Uterus (tissue), 4 donors: Measurements from ENCODE around the gene LDLR. TPM values are rescaled to one million over a fixed set of nuclear protein-coding genes. Genes with fewer than 3 reads are reported as not detected.
"Not testable (repeated sequence)": the region's sequence is repeated elsewhere in the genome, so short reads cannot be mapped to it uniquely, and the experiment has no call there.

Experiments
- DNase-seq, 2 donors: peaks; one replicate each; pipeline ENCODE4 v3.0.0-alpha.2; 2019 to 2020
- H3K27ac ChIP-seq, 2 donors: fragments of 200-600 bp; sonication (generic); 1 replicate in 1 of 2; 2 replicates in 1 of 2; pipeline ENCODE4 v1.5.1; 2016 to 2018
- H3K27me3 ChIP-seq, 2 donors: fragments of 200-600 bp; sonication (generic); one replicate each; pipeline ENCODE4 v1.5.1; 2018 to 2019; ENCODE audit warnings: control low read depth in 1 of 2
- H3K36me3 ChIP-seq, 2 donors: fragments of 200-600 bp; sonication (generic); one replicate each; pipeline ENCODE4 v1.5.1; 2019; ENCODE audit warnings: control low read depth in 1 of 2
- H3K4me1 ChIP-seq, 2 donors: fragments of 200-600 bp; sonication (generic); one replicate each; pipeline ENCODE4 v1.5.1; 2018 to 2019; ENCODE audit warnings: control low read depth in 1 of 2
- H3K4me3 ChIP-seq, 2 donors: fragments of 200-600 bp; sonication (generic); 1 replicate in 1 of 2; 2 replicates in 1 of 2; pipeline ENCODE4 v1.5.1; 2018 to 2019; ENCODE audit warnings: mild to moderate bottlenecking in 1 of 2
- H3K9me3 ChIP-seq, 2 donors: fragments of 200-600 bp; sonication (generic); one replicate each; pipeline ENCODE4 v1.5.1; 2019; ENCODE audit warnings: control low read depth in 1 of 2
- POLR2A ChIP-seq, 2 donors: fragments of 450-650 bp; IDR thresholded peaks; one replicate each; pipeline ENCODE4 v1.6.1; 2016; ENCODE audit warnings: antibody characterized with exemption in 2 of 2, mild to moderate bottlenecking in 1 of 2, moderate library complexity in 1 of 2
- intact Hi-C: fragments of 100-400 bp; cut with DNase I; formaldehyde crosslinking; loops from one replicate; pipeline ENCODE4 v1.15.1; 2023; ENCODE audit warnings: low total_unique reads
- total RNA-seq, 4 donors: library from RNA; depleted of rRNA in 3 of 4; stranded (reverse); fragments of >200 nt in 3 of 4; gene quantifications; one replicate each; pipeline versions ENCODE4 v1.1.0 to v1.2.4, GENCODE V29; 2014 to 2023
- TF ChIP-seq, protein P1 (sequence below), 4 experiments: fragments of 200-600 bp in 2 of 4; fragments of 450-650 bp in 2 of 4; sonication (generic) in 2 of 4; IDR thresholded peaks; one replicate each; pipeline ENCODE4 v1.5.1; 2016 to 2019; ENCODE audit warnings: antibody characterized with exemption in 4 of 4, mild to moderate bottlenecking in 2 of 4, moderate library complexity in 1 of 4
- donor health status: DM: yes; HTN: yes; CAD: no.

Gene LDLR
- total RNA-seq, 4 donors from 2014 or later = 7.9 to 55.3 (median 48.8) TPM

- intact Hi-C loops = no loop called here
- Histone ChIP-seq H3K36me3 (no peaks in the 10 kb centered on the region), H3K4me1 (no peaks in the 10 kb centered on the region), H3K9me3 (no peaks in the 10 kb centered on the region), H3K27ac (no peak overlapping the region), H3K27me3 (no peaks in the 10 kb centered on the region), H3K4me3 (no peak overlapping the region)
- TF ChIP-seq, protein P1, sequence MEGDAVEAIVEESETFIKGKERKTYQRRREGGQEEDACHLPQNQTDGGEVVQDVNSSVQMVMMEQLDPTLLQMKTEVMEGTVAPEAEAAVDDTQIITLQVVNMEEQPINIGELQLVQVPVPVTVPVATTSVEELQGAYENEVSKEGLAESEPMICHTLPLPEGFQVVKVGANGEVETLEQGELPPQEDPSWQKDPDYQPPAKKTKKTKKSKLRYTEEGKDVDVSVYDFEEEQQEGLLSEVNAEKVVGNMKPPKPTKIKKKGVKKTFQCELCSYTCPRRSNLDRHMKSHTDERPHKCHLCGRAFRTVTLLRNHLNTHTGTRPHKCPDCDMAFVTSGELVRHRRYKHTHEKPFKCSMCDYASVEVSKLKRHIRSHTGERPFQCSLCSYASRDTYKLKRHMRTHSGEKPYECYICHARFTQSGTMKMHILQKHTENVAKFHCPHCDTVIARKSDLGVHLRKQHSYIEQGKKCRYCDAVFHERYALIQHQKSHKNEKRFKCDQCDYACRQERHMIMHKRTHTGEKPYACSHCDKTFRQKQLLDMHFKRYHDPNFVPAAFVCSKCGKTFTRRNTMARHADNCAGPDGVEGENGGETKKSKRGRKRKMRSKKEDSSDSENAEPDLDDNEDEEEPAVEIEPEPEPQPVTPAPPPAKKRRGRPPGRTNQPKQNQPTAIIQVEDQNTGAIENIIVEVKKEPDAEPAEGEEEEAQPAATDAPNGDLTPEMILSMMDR (IDR thresholded peaks at IDR 0.05) = no peak
- TF ChIP-seq POLR2A (IDR thresholded peaks at IDR 0.05) = no peak
- DNase-seq = no peak
Observed at GRCh38 chr19:11070123-11070522, 19.1 kb upstream of the LDLR start.

DNA sequence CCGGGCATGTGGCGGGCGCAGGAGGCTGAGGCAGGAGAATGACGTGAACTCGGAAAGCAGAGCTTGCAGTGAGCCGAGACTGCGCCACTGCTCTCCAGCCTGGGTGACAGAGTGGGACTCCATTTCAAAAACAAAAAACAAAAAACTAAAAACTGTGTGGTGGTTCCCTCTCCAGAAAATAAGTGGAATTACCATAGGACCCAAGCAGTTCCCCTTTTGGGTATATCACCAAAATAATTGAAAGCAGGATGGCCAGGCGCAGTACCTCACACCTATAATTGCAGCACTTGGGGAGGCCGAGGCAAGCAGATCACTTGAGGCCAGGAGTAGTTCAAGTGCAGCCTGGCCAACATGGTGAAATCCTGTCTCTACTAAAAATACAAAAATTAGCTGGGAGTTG, 15.7 kb upstream of the LDLR start:
- Histone ChIP-seq H3K36me3 (no peaks in the 10 kb centered on the region), H3K27ac (no peak overlapping the region), H3K27me3 (no peaks in the 10 kb centered on the region), H3K4me3 (no peak overlapping the region), H3K4me1 (no peaks in the 10 kb centered on the region), H3K9me3 (no peaks in the 10 kb centered on the region)
- TF ChIP-seq POLR2A (IDR thresholded peaks at IDR 0.05) = no peak
- TF ChIP-seq, protein P1 (IDR thresholded peaks at IDR 0.05) = no peak
- intact Hi-C loops = no loop called here
- DNase-seq = no peak

- H3K9me3 ChIP-seq, H3K27me3 ChIP-seq, H3K4me1 ChIP-seq, H3K27ac ChIP-seq, DNase-seq, intact Hi-C loops, H3K4me3 ChIP-seq, H3K36me3 ChIP-seq: not testable (repeated sequence)
Observed at GRCh38 chr19:11076792-11077191, 12.5 kb upstream of the LDLR start.

GRCh38 chr19:11078893-11079292, 10.4 kb upstream of the LDLR start:
- Histone ChIP-seq H3K9me3 (no peaks in the 10 kb centered on the region), H3K4me1 (no peaks in the 10 kb centered on the region), H3K27ac (no peak overlapping the region), H3K36me3 (no peaks in the 10 kb centered on the region), H3K4me3 (no peak overlapping the region), H3K27me3 (no peaks in the 10 kb centered on the region)
- TF ChIP-seq, protein P1 (IDR thresholded peaks at IDR 0.05) = no peak
- TF ChIP-seq POLR2A (IDR thresholded peaks at IDR 0.05) = no peak
- intact Hi-C loops = no loop called here
- DNase-seq = no peak

- Histone ChIP-seq H3K27me3 (no peaks in the 10 kb centered on the region), H3K27ac (no peak overlapping the region), H3K4me1 (no peaks in the 10 kb centered on the region), H3K9me3 (no peaks in the 10 kb centered on the region), H3K4me3 (no peak overlapping the region), H3K36me3 (no peaks in the 10 kb centered on the region)
- TF ChIP-seq, protein P1 (IDR thresholded peaks at IDR 0.05) = no peak
- TF ChIP-seq POLR2A (IDR thresholded peaks at IDR 0.05) = no peak
- intact Hi-C loops = no loop called here
- DNase-seq = no peak
Observed at GRCh38 chr19:11079999-11080398, 9.3 kb upstream of the LDLR start.

GRCh38 chr19:11087870-11088505, 1.3 kb upstream of the LDLR start:
- H3K4me1 ChIP-seq = peaks cover 5 to 7% of the 10 kb centered on the region in 2 donors
- no peaks in the 10 kb centered on the region for H3K9me3 ChIP-seq
- H3K27ac ChIP-seq = peak overlapping the region; percentile 94 to 99
- no peak for TF ChIP-seq POLR2A (IDR thresholded peaks at IDR 0.05)
- TF ChIP-seq, protein P1 (IDR thresholded peaks at IDR 0.05) = no peak
- intact Hi-C loops = no loop called here
- no peaks in the 10 kb centered on the region for H3K27me3 ChIP-seq
- H3K4me3 ChIP-seq = no peak overlapping the region
- H3K36me3 ChIP-seq = no peaks in the 10 kb centered on the region
- no peak for DNase-seq
